HFFc6 (cell line): ENCODE data around the gene LTC4S. TPM values are rescaled to one million over a fixed set of nuclear protein-coding genes. Genes with fewer than 3 reads are reported as not detected.

ENCODE experiments used
- DNase-seq: peaks from one replicate; pipeline ENCODE4 v3.0.0-alpha.2; 2018
- H3K27ac Mint-ChIP-seq: 2 replicates; pipeline ENCODE4 v1.8.0; 2020; ENCODE audit warnings: mild to moderate bottlenecking, mixed read lengths
- H3K27me3 Mint-ChIP-seq: 2 replicates; pipeline ENCODE4 v1.8.0; 2021; ENCODE audit warnings: mild to moderate bottlenecking, moderate library complexity, mixed read lengths; ENCODE audit not compliant: insufficient read depth
- H3K36me3 Mint-ChIP-seq: 2 replicates; pipeline ENCODE4 v1.8.0; 2021; ENCODE audit warnings: low read depth, mixed read lengths
- H3K4me1 Mint-ChIP-seq: 2 replicates; pipeline ENCODE4 v1.8.0; 2020; ENCODE audit warnings: low read depth, mixed read lengths
- H3K4me3 Mint-ChIP-seq: 2 replicates; pipeline ENCODE4 v1.8.0; 2020; ENCODE audit warnings: mild to moderate bottlenecking, moderate library complexity, mixed read lengths
- H3K9me3 Mint-ChIP-seq: 2 replicates; pipeline ENCODE4 v1.8.0; 2020; ENCODE audit warnings: mild to moderate bottlenecking, mixed read lengths
- total RNA-seq, 6 experiments: library from RNA; stranded (reverse); fragmentation: NEBNext Ultra II Directional; extraction: Animal tissue kit (Norgen Biotek cat#: 25700); gene quantifications; 2 replicates in 1 of 6; 3 replicates in 5 of 6; pipeline ENCODE4 v1.2.3, GENCODE V29; 2021
- TF ChIP-seq, protein P1 (sequence below): fragments of 200-600 bp; sonication (generic); IDR thresholded peaks from 2 replicates; pipeline ENCODE4 v1.5.0; 2021; ENCODE audit warnings: antibody characterized with exemption, mild to moderate bottlenecking

Gene LTC4S
- total RNA-seq, 6 experiments from 2014 or later: not detected

GRCh38 chr5:179812135-179812825 lies 18.5 kb downstream of the LTC4S start:
- H3K9me3 Mint-ChIP-seq: no peaks in the 10 kb centered on the region
- no peak overlapping the region for H3K27ac Mint-ChIP-seq
- H3K4me1 Mint-ChIP-seq: no peaks in the 10 kb centered on the region
- DNase-seq: no peak
- peaks cover 3% of the 10 kb centered on the region; the same call in 1 of the 2 replicates for H3K27me3 Mint-ChIP-seq
- no peak overlapping the region for H3K4me3 Mint-ChIP-seq
- H3K36me3 Mint-ChIP-seq: peaks cover 10% of the 10 kb centered on the region; the same call in 1 of the 2 replicates
- TF ChIP-seq, protein P1, sequence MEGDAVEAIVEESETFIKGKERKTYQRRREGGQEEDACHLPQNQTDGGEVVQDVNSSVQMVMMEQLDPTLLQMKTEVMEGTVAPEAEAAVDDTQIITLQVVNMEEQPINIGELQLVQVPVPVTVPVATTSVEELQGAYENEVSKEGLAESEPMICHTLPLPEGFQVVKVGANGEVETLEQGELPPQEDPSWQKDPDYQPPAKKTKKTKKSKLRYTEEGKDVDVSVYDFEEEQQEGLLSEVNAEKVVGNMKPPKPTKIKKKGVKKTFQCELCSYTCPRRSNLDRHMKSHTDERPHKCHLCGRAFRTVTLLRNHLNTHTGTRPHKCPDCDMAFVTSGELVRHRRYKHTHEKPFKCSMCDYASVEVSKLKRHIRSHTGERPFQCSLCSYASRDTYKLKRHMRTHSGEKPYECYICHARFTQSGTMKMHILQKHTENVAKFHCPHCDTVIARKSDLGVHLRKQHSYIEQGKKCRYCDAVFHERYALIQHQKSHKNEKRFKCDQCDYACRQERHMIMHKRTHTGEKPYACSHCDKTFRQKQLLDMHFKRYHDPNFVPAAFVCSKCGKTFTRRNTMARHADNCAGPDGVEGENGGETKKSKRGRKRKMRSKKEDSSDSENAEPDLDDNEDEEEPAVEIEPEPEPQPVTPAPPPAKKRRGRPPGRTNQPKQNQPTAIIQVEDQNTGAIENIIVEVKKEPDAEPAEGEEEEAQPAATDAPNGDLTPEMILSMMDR: no peak

- H3K9me3 Mint-ChIP-seq: no peaks in the 10 kb centered on the region
- H3K4me1 Mint-ChIP-seq: peaks cover 4% of the 10 kb centered on the region
- peaks cover 10% of the 10 kb centered on the region; the same call in 1 of the 2 replicates for H3K36me3 Mint-ChIP-seq
- no peak overlapping the region for H3K4me3 Mint-ChIP-seq
- DNase-seq: no peak
- H3K27ac Mint-ChIP-seq: no peak overlapping the region
- TF ChIP-seq, protein P1: no peak
- peaks cover 3% of the 10 kb centered on the region; the same call in 1 of the 2 replicates for H3K27me3 Mint-ChIP-seq
Observed at GRCh38 chr5:179812997-179813607, 19.3 kb downstream of the LTC4S start.

DNA sequence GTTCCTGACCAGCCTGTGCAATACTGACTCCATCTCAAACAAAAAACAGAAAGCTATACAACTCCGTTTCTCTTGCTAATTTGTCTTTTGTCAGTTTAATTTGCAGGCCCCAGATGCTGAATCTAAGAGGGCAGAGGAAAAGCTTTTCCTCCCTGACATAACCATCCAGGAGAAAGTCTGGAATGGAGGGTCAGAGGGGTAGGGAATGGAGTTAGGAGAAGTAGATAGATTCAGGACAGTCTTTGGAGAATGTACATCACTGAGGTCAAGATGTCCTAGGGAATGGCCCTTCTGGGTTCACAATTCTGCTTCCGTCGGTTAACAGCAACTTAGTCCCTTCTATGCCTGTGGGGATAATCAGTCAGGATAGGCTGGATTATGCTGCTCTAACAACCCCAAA lies 20.3 kb downstream of the LTC4S start:
- H3K27ac Mint-ChIP-seq: no peak overlapping the region
- TF ChIP-seq, protein P1: no peak
- H3K4me3 Mint-ChIP-seq: no peak overlapping the region
- peaks cover 3% of the 10 kb centered on the region; the same call in 1 of the 2 replicates for H3K27me3 Mint-ChIP-seq
- H3K4me1 Mint-ChIP-seq: peaks cover 12% of the 10 kb centered on the region
- no peaks in the 10 kb centered on the region for H3K9me3 Mint-ChIP-seq
- DNase-seq: no peak
- H3K36me3 Mint-ChIP-seq: peaks cover 10% of the 10 kb centered on the region; the same call in 1 of the 2 replicates

DNA sequence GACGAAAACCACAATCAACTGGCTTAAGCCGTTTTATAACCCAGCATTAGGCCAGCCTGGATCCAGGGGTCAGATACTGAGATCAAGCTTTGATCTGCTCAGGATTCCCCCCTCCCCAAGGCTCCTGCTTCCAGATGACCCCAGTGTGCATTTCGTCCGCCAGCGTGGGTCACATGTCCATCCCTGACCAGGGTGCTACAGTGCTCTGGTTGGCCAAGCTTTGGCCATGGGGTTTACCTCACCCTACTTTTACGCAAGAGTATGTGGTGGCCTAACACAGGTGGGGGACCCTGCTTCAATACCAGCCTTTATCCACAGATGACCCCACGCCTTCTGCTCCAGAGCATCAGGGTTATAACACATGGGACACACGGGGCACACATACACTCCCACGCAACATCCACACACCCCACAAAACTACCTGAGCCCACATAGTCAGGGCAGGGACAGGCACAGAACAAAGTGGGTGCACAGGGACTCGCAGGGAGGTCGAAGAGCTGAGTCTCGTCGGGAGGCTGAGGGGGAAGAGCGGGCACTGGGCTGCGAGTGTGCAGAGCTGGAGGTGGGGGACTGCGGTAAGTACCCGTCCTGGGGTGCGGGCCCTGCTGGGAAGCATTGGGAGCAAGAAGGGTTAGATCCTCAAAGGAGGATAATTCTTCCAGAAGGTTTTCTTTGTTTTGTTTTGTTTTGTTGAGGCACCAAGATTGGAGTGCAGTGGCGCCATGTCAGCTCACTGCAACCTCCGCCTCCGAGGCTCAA lies 21.9 kb downstream of the LTC4S start:
- no peak overlapping the region for H3K27ac Mint-ChIP-seq
- H3K4me3 Mint-ChIP-seq: no peak overlapping the region
- H3K27me3 Mint-ChIP-seq: peaks cover 3% of the 10 kb centered on the region; the same call in 1 of the 2 replicates
- peaks cover 9% of the 10 kb centered on the region; the same call in 1 of the 2 replicates for H3K36me3 Mint-ChIP-seq
- DNase-seq: no peak
- H3K4me1 Mint-ChIP-seq: peaks cover 21% of the 10 kb centered on the region
- TF ChIP-seq, protein P1: no peak
- H3K9me3 Mint-ChIP-seq: no peaks in the 10 kb centered on the region

GRCh38 chr5:179816401-179816795 lies 22.6 kb downstream of the LTC4S start:
- no peak overlapping the region for H3K27ac Mint-ChIP-seq
- H3K9me3 Mint-ChIP-seq: no peaks in the 10 kb centered on the region; the same call in 1 of the 2 replicates
- H3K4me1 Mint-ChIP-seq: peaks cover 21% of the 10 kb centered on the region
- TF ChIP-seq, protein P1: no peak
- H3K36me3 Mint-ChIP-seq: peaks cover 7% of the 10 kb centered on the region; the same call in 1 of the 2 replicates
- no peak overlapping the region for H3K4me3 Mint-ChIP-seq
- H3K27me3 Mint-ChIP-seq: peaks cover 4% of the 10 kb centered on the region; the same call in 1 of the 2 replicates
- DNase-seq: no peak
